NCI-H1092 (cell line): ENCODE results near the gene GREB1L.
"Not testable (repeated sequence)": the region's sequence is repeated elsewhere in the genome, so short reads cannot be mapped to it uniquely, and the experiment has no call there.

Experiments
- DNase-seq: peaks from one replicate; lab custom pipeline; 2025; lab: John Stamatoyannopoulos, UW

The GREB1L gene

DNA sequence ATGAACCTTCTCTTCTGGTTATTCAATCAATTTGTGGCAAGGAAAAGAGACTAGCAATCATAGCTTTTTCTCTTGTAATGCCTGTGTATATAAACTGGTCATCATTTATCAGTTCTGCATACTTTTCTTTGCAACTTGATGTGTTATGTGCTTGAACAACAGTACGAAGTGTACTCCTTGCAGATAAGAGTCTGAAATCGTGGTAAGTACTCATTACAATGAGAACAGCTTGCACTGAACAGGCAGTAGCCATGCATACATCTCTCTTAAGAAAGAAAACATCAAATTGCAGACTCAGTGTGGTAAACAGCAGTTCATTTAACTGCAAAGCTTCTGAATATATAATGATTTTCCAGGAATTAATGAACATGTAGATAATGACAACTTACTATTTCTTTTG is 64.3 kb downstream of the GREB1L start:
- DNase-seq = no peak

DNA sequence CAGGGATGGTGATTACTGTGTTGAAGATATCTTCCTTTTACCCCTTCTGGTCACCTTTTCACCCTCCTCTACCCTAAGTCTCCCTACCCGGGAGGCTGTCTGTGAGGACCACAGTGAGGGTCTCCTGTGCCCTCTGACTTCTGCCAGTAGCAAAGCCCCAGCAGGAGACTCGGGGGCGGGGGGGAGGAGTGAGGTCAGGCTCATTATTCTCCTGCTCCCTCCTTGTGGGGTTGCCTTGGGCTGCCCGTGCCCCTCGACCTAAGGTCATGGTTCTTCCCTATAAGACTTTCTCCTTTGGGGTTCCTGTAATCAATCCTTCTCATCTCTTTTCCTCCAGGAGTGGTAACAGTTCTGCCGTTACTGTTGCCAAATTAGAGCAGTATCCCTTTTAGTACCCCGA is 65.5 kb downstream of the GREB1L start:
- DNase-seq = no peak

DNA sequence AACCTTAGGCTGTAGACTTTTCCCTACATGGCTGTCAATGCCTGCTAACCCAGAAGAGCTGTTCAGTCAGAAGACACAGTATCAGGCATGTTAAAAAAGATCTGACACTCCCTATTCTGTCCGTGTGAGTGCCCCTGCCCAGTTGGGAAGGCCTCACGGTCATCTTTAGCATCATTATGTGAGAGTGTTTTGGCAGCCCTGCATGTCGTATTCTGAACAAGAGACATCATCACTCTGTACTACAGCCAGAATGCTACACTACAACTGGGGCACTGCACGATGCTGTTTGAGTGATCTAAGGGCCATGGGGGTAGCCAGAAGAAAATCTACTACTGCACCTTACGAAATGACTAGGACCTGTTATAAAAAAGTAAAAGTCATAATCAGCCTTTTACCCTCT is 67.2 kb downstream of the GREB1L start:
- no peak for DNase-seq

DNA sequence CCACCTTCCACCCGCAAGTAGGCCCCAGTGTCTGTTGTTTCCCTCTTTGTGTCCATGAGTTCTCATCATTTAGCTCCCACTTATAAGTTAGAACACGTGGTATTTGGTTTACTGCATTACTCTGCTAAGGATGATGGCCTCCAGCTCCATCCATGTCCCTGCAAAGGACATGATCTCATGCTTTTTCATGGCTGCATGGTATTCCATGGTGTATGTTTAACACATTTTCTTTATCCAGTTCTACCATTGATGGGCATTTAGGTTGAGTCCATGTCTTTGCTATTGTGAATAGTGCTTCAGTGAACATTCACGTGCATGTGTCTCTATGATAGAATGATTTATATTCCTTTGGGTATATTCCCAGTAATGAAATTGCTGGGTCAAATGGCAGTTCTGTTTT is 69.9 kb downstream of the GREB1L start:
- DNase-seq = not testable (repeated sequence)

DNA sequence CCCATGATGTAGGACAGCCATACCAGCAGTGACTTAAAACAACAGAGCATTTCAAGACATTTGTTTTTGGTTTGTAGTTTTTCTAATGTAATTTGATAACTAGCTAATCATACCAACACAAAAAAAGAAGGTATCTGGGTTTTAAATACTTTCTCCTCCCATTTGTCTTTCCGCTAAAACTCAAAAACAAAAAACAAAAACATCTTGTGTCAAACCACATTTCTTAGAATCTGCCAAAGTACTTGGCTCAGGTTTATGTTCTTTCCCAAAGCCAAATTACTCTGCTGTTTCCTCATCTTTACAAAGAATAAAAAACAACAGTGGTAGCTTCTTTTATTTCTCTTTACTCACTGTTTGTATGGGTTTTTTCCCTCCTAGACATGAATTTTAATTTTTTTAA is 71.5 kb downstream of the GREB1L start:
- no peak for DNase-seq

DNA sequence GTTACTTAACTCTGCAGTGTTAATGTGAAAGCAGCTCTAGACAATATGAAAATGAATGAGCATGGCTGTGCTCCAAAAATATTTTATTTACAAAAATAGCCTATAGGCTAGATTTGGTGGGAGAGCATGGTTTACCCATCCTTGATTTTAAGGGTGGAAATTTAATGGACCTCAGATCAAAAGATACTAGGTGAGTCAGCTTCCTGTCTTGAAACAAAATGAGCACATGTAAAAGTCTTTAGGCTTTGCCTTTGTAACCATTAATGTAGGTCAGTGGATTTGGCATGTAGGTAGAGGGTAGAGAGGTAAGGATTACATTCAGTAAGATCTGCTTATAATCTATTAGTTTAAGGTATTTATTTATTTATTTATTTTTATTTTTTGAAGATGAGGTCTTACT is 72.7 kb downstream of the GREB1L start:
- DNase-seq = no peak

DNA sequence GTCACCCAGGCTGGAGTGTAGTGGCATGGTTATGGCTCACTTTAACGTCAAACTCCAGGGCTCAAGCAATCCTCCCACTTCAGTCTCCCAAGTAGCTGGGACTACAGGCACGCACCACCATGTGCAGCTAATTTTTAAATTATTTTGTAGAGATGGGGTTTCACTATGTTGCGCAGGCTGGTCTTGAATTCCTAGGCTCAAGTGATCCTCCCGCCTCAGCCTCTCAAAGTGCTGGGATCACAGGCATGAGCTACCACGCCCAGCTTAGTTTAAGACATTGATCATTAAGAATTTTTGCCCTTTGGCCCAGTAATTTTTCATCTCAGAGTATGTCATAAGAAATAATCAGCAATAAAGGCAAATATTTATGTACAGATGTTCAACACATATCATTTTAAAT is 73.1 kb downstream of the GREB1L start:
- not testable (repeated sequence) for DNase-seq

DNA sequence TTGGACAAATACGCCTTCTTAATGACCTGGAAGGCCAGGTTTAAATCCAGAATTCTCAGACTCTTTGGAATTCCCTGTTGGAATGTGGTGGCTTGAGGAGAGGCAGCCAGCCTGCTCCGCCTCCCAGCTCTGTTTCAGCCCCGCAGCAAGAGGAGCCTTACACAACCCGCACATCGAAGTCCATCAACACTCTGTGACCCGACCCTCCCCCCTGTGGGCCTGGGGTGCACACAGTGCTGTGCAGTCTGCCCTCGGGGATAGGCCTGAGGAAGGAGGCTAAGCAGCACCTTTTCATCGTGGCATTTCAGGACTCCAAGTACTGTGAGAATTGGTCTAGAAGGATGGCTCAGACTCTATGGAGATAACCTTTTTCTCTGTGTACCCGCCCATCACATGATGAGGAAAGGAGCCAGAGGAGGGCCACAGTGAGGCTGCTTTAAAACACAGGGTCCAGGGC is 73.7 kb downstream of the GREB1L start:
- no peak for DNase-seq

DNA sequence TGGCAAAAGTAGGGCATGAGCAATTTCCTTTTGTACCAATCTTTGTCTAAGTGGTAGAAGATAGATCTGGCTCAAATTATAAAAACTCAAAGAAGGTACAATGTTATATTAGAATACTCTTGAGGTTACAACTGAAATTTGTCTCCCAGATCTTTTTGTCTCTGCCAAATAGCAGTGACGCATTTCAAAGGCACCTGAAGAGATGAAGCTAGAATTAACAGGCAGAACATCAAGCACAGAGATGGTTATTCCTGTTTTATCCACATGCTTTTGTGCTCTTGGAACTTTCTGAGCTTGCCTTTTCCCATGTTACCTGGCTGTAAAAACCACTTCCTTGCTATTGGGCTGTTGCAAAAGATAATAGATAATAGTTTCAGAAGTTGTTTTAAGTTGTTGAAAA is 74.3 kb downstream of the GREB1L start:
- no peak for DNase-seq

DNA sequence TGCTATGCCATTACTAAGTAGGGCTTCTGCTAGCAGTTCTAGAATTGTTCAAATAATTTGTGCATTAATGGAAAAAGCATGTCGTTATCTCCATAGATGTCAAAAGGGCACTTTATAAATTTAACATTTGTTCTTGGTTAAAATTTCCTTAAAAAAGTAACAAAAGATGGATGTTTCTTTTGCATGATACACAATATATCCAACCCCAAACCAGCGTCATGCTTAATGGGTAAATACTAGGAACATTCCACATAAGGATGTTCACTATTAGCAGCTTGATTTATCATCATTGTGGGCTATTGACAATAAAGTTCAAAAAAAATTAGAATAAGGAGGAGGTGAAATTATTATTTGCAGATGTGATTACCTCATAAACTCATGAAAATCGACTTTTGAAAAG is 79.7 kb downstream of the GREB1L start:
- no peak for DNase-seq

DNA sequence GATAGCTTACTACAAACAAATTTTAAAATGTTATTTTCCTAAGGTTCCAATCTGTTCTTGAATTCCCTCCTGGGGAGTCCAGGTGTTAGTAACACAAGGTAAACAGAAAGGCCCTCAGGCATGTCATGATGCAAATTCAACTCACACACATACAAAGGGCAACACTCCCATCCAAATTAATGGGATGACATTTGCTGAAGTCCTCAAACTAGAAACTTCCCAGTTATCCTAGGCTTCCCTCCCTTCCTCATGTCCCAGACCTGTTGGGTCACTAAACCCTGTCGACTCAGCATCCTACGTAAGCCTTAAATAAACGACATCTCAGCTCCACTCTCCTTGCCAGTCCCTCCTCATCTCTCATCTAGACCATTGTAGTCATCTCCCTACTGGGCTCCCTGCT is 85.1 kb downstream of the GREB1L start:
- no peak for DNase-seq

DNA sequence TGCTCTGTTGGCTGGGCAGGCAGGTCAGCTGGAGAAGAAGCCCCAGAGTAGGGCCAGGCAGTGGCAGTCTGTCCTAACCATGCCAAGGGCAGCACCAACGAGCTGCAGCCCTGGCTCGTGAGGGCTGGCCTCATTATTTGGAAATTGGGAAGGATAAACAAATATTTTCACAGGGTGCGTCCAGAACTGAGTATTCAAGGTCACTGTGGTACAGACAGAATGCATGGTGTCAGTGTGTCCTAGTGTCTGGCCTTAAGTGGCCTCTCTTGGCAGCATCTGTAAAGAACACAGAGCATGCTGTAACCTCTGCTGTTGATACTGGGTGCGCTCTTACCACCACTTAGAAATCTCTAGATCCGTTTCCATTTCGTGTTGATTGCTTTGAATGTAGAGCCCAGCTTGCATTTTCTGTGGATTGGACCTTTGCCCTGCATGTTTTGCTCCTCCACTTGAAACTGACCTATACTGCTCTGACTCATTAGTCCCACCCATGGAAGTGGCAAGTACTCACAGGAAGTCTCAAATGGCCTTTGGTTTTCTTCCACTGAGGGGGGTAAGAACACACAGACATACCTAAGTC is 88.2 kb downstream of the GREB1L start:
- no peak for DNase-seq

DNA sequence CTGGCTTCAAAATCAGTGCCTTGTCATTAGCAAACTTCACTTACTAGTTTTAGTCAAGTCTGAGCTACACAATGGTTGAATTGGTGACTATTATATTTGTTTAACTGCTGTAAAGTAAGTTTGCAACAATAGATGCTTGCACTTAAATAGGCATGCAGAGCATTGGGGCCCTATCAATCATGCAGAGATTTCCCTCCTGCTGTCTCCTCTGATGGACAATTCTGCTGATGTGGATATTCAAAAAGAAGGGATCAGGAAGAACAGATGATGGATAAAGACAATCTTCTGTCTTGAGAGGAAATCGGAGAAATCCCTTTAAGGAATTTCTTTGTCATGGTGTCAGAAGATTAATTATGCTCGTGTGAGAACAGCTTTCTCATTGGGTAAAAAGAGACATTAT is 89.0 kb downstream of the GREB1L start:
- DNase-seq = no peak

DNA sequence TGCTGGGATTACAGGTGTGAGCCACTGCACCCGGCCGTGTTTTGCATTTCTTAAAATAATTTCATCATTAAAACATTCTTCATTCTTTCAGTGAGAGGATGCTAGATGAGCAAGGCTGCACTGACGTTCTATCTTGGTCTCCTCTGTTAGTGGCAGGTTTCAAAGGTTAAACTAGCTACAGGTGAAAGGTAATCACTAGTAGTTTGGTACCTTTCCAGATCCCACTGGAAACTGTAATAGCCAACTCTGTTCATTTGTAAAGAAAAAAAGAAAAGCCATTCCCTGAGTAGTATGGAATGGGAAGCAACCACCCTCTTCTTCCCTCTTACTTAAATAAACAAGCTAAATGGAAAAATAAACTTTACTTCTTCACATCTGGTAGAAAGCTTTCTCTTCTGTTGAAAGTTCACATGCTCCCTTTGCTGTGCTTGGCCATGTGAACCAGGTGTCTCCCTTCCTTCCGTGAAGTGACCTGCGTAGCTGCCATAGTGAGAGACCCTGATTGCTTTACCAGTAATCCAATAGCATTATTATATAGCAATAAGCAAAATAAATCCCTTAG is 94.0 kb downstream of the GREB1L start:
- DNase-seq = no peak

DNA sequence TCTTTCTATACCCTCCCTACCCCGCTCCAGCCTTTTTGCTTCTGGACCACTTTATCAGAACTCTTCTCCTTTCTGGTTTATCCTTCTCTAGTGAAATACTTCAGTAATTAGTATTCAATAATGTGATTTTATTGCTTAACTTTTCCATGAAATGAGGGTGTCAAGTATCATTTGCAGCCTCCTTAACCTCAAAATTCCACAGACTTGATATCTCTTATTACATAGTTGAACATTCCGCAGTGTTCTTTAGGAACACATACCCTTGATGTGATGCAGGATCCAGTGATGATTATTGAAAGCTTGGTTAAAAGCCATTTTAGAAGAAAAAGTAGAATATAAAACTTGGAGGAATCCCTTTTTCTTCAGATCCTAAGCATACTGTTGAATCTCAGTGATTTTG is 94.8 kb downstream of the GREB1L start:
- DNase-seq = no peak

DNA sequence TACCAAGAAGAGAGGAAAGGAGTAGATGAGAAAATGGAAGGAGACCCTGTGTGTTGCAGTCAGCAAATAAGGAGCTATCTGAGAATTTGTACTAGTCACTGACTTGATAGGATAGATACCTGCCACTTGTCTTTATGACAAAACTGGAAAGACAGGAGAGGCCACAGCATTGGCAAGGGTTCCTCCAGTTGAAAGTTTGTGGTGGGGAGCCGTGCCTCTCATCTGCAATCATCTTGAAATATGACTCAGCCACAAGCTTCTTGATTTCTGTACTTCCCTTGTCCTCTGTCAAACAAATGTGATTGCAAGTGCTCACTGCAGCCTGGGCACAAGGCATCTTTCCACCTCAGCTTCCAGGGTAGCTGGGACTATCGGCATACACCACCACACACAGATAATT is 99.1 kb downstream of the GREB1L start:
- no peak for DNase-seq

DNA sequence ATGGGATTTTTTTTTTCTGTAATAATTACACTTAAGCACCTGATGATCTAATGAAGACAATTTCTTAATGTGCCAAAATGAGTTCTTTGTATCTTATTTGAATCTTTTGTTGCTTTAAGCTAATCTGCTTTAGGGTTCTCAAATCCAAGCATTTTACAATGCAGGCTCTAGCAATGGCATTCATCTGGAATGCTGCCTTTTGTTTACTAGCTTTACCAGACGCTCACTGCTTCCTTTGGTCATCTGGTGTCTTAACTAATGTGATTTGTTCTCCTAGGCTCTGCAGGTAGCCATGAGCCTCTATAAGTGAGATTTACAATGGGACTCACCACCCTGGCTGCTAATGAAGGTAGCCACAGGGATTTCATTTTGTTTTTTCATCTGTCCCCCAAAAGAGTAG is 100.3 kb downstream of the GREB1L start:
- no peak for DNase-seq

DNA sequence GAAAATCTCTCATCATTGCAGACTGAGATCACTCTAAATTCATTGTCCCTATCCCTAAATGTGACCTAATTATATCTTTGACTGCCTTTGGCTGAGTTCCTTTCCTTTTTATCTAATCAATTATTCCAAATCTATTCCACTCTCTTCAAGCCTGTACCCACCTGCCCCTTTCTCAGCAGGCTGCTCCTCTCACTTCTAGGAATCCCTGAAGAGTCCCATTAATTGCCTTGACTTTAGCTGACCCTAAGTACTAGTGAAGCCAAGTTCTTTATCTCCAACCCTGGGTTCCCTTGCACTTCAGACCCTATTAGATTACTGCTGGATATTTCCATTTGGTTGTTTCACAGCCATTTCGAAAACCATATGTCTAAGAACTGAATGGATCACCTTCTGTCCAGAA is 102.8 kb downstream of the GREB1L start:
- DNase-seq = no peak

DNA sequence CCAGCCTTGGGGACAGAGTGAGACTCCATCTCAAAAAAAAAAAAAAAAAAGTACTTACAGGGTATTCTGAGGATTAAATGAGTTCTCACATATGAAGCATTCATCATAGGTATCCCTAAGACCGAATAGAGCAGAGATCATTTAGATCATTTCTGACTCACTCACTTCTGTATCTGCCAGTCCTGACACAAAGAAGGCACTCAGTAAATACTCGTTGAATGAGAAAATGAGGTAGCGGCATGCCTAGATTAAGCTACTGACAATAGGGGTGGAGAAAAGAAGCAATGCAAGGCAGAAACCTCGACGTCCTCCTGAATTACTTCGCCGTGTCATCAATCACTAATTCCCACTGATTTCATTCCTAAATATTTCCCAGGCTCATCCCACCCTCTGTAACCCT is 103.8 kb downstream of the GREB1L start:
- DNase-seq = no peak

DNA sequence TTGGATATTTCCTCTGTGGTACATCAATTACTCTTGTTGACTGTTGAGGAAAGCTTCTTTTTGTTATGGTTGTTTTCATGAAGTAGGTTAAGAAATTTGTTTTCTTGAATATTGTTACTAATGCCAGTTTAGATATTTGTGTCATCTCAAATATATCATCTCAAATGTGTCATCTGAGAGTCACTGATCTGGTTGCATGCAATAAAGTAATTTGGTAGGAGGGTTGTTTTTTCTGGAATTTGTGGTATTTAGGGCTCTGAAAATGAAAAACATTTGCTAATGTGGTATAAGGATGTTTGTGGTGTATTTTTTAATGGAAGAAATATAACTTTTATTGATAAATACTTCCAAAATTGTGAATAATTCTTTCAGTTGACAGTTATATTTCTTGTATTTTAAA is 117.7 kb downstream of the GREB1L start:
- DNase-seq = no peak

DNA sequence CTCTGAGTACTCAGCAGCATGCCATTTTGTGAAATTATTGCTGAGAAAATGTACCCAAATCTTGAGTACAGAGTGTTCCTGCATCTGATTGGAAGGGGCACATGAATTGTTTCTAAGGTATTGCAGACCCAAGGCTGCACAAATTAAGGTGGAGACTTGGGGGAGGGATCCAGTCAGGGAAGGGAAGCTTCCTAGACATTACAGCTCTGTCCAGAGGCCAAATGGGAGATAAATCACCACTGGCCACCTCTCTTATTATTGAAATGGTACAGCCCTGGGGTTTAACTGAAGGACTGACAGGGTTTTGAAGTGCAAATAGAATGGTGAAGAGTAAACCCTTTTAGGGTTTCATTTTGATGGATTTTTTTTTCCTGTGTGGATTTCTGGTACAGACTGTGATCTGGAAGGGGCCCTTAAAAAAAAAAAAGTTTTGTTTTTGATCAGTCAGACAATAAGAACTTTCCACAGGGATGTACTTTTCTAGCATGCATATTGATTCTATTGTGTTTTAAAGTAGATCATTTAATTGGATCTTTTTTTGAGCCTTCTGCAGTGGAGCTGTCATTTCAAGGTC is 119.4 kb downstream of the GREB1L start:
- DNase-seq = no peak

DNA sequence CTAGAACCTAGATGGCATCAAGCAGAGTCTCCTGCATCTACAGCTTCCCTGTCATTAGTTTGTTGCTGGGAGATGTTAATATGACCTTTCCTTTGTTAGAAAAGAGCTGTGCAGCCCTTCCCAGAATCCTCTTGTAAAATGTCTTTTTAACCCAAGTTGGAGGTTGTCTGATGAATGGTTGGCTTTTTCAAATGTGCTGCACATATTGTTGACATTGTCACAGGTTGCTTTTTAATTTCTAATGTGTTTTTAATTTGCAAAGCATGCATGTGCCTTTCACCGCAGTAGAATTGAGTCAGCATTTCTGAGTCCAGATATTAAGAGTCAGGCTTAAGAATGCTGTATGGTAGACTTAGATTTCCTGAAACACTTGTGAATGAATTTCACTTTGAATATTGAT is 120.8 kb downstream of the GREB1L start:
- DNase-seq = no peak

DNA sequence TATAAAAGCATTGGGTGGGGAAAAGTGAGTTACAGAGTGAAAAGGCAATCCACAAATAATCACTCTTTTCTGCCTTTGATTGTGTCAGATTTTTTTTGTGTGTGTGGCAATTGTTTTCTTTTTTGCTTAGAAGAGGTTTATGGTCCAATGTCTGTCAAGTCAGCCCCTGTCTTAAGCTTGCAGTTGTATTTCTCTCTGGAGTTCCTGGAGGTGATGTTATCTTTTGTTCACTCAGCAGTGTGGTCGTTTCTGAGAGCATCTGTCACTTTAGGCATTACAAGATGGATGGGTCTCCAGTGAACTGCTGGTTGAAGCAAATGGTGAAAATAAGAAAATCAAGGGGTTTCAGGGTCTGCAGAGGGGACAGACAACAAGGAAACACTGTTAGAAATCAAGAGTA is 121.3 kb downstream of the GREB1L start:
- DNase-seq = no peak

DNA sequence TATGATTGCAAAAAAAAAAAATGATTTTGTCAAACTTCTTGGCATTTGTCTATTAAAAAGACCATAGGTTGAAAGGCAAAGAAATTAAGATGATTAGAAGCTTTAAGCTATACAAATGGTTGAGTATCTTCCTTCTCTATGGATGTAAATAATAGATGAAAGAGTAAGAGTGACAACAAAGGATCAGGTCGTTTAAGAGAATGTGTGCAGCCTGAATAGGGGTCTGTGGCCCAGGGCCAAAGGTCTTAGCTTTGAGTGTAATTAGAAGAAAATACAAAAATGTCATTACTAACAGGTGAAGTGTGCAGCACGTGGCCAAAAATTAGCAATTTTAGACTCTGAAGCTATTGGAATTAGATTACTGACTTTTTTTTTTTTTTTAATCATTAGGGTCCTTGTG is 122.4 kb downstream of the GREB1L start:
- DNase-seq = no peak
